SU-DHL-6 (cell line): Measurements from ENCODE around the gene CHTOP.

Experiments used
- CTCF ChIP-seq: fragments of 200-600 bp; sonication (generic); IDR thresholded peaks from one replicate; pipeline ENCODE4 v1.5.1; 2017; ENCODE audit warnings: antibody characterized with exemption, mild to moderate bottlenecking, low read length, moderate library complexity; ENCODE audit not compliant: insufficient read depth, poor library complexity, severe bottlenecking
- EZH2phosphoT487 ChIP-seq: fragments of 200-600 bp; sonication (generic), shearing (Covaris generic); conservative IDR thresholded peaks from 2 replicates; pipeline ENCODE4 v1.6.1; 2018; ENCODE audit warnings: mild to moderate bottlenecking, antibody characterized with exemption, low read length, moderate library complexity, mixed read lengths

GRCh38 chr1:153606194-153606593 lies 27.7 kb upstream of the CHTOP start:
- TF ChIP-seq CTCF (no peak), EZH2phosphoT487 (no peak)
